H9 (cell line): Measurements from ENCODE around the gene CLEC20A. TPM values are rescaled to one million over a fixed set of nuclear protein-coding genes. Genes with fewer than 3 reads are reported as not detected.

Source experiments
- DNase-seq: peaks from one replicate; pipeline ENCODE4 v3.0.0-alpha.2; 2017
- H2AFZ ChIP-seq: one replicate; pipeline ENCODE4 v1.6.1; 2013; ENCODE audit warnings: mild to moderate bottlenecking, low read length, control low read depth, moderate library complexity
- H2AK5ac ChIP-seq: 2 replicates; pipeline ENCODE4 v1.6.1; 2013; ENCODE audit warnings: low read length, control low read depth, mixed read lengths; ENCODE audit not compliant: insufficient read length
- H2BK120ac ChIP-seq: one replicate; pipeline ENCODE4 v1.6.1; 2013; ENCODE audit warnings: low read depth, mild to moderate bottlenecking, low read length, control low read depth, inconsistent platforms; ENCODE audit not compliant: poor library complexity, severe bottlenecking
- H2BK12ac ChIP-seq: 2 replicates; pipeline ENCODE4 v1.6.1; 2013; ENCODE audit warnings: low read length, control low read depth, mixed read lengths, low read depth; ENCODE audit not compliant: insufficient read length
- H2BK15ac ChIP-seq: 2 replicates; pipeline ENCODE4 v1.6.1; 2013; ENCODE audit warnings: low read depth, low read length, control low read depth
- H2BK20ac ChIP-seq: one replicate; pipeline ENCODE4 v1.6.1; 2013; ENCODE audit warnings: low read depth, mild to moderate bottlenecking, low read length, control low read depth, inconsistent platforms; ENCODE audit not compliant: poor library complexity, severe bottlenecking
- H2BK5ac ChIP-seq: 2 replicates; pipeline ENCODE4 v1.6.1; 2013; ENCODE audit warnings: low read length, control low read depth, mixed read lengths; ENCODE audit not compliant: insufficient read length
- H3K14ac ChIP-seq: 2 replicates; pipeline ENCODE4 v1.6.1; 2013; ENCODE audit warnings: low read length, control low read depth; ENCODE audit not compliant: insufficient read depth
- H3K18ac ChIP-seq: 2 replicates; pipeline ENCODE4 v1.6.1; 2013; ENCODE audit warnings: low read depth, mild to moderate bottlenecking, mixed read lengths, low read length, control low read depth; ENCODE audit not compliant: insufficient read length
- H3K23ac ChIP-seq: 2 replicates; pipeline ENCODE4 v1.6.1; 2013; ENCODE audit warnings: low read length, control low read depth, mixed read lengths, low read depth; ENCODE audit not compliant: insufficient read length
- H3K23me2 ChIP-seq: 2 replicates; pipeline ENCODE4 v1.6.1; 2013; ENCODE audit warnings: low read depth, mild to moderate bottlenecking, mixed read lengths, low read length, control low read depth; ENCODE audit not compliant: insufficient read length, poor library complexity, severe bottlenecking
- H3K27ac ChIP-seq: 2 replicates; pipeline ENCODE4 v1.5.1; 2013; ENCODE audit warnings: low read length, control low read depth, mixed read lengths, low read depth; ENCODE audit not compliant: insufficient read length
- H3K27me3 ChIP-seq: 2 replicates; pipeline ENCODE4 v1.6.1; 2013; ENCODE audit warnings: low read length, control low read depth, inconsistent platforms; ENCODE audit not compliant: insufficient read depth
- H3K4ac ChIP-seq: 2 replicates; pipeline ENCODE4 v1.6.1; 2013; ENCODE audit warnings: low read depth, mild to moderate bottlenecking, control low read depth, inconsistent platforms, low read length, moderate library complexity
- H3K4me1 ChIP-seq: 2 replicates; pipeline ENCODE4 v1.6.1; 2013; ENCODE audit warnings: low read length, control low read depth, inconsistent platforms; ENCODE audit not compliant: insufficient read depth
- H3K4me2 ChIP-seq: 2 replicates; pipeline ENCODE4 v1.6.1; 2013; ENCODE audit warnings: low read length, control low read depth, mixed read lengths; ENCODE audit not compliant: insufficient read length, insufficient read depth
- H3K56ac ChIP-seq: 2 replicates; pipeline ENCODE4 v1.6.1; 2013; ENCODE audit warnings: low read depth, mild to moderate bottlenecking, mixed read lengths, low read length, control low read depth; ENCODE audit not compliant: insufficient read length
- H3K79me1 ChIP-seq: 2 replicates; pipeline ENCODE4 v1.6.1; 2013; ENCODE audit warnings: low read depth, mild to moderate bottlenecking, moderate library complexity, low read length, control low read depth, inconsistent platforms; ENCODE audit not compliant: insufficient read depth, poor library complexity, severe bottlenecking
- H3K79me2 ChIP-seq: 2 replicates; pipeline ENCODE4 v1.6.1; 2013; ENCODE audit warnings: low read length, control low read depth, inconsistent platforms; ENCODE audit not compliant: insufficient read depth
- H3K9ac ChIP-seq: 2 replicates; pipeline ENCODE4 v1.6.1; 2013; ENCODE audit warnings: low read length, control low read depth, mixed read lengths; ENCODE audit not compliant: insufficient read length; ENCODE audit errors: extremely low read depth
- H3K9me3 ChIP-seq: one replicate; pipeline ENCODE4 v1.6.1; 2013; ENCODE audit warnings: low read depth, low read length, inconsistent platforms; ENCODE audit not compliant: control insufficient read depth
- H3T11ph ChIP-seq: one replicate; pipeline ENCODE4 v1.6.1; 2013; ENCODE audit warnings: mild to moderate bottlenecking, low read length, control low read depth, inconsistent platforms
- H4K20me1 ChIP-seq: one replicate; pipeline ENCODE4 v1.6.1; 2013; ENCODE audit not compliant: control insufficient read depth, insufficient read length, insufficient read depth
- H4K5ac ChIP-seq: 2 replicates; pipeline ENCODE4 v1.6.1; 2013; ENCODE audit warnings: low read depth, mild to moderate bottlenecking, mixed read lengths, low read length, control low read depth; ENCODE audit not compliant: insufficient read length
- H4K8ac ChIP-seq: replicated peaks from 2 replicates; pipeline ENCODE4 v1.6.1; 2013; ENCODE audit warnings: low read length, control low read depth, mixed read lengths, low read depth; ENCODE audit not compliant: insufficient read length
- H4K91ac ChIP-seq: 2 replicates; pipeline ENCODE4 v1.6.1; 2013; ENCODE audit warnings: low read depth, mild to moderate bottlenecking, moderate library complexity, mixed read lengths, low read length, control low read depth; ENCODE audit not compliant: insufficient read length
- H3K27ac Mint-ChIP-seq, 3 experiments: 2 replicates in 2 of 3; 3 replicates in 1 of 3; pipeline ENCODE4 v1.8.0; 2020 to 2021; ENCODE audit warnings: mixed read lengths in 3 of 3, mild to moderate bottlenecking in 1 of 3, moderate library complexity in 1 of 3
- H3K27me3 Mint-ChIP-seq: 2 replicates; pipeline ENCODE4 v1.8.0; 2021; ENCODE audit warnings: low read depth, mild to moderate bottlenecking, moderate library complexity, mixed read lengths
- H3K36me3 Mint-ChIP-seq, 3 experiments: 2 replicates in 2 of 3; 3 replicates in 1 of 3; pipeline ENCODE4 v1.8.0; 2020 to 2021; ENCODE audit warnings: low read depth in 3 of 3, mixed read lengths in 3 of 3; ENCODE audit not compliant: insufficient read depth in 1 of 3
- H3K4me1 Mint-ChIP-seq, 2 experiments: 2 replicates each; pipeline ENCODE4 v1.8.0; 2020; ENCODE audit warnings: mixed read lengths in 2 of 2
- H3K4me3 Mint-ChIP-seq, 2 experiments: 2 replicates in 1 of 2; 3 replicates in 1 of 2; pipeline ENCODE4 v1.8.0; 2020 to 2021; ENCODE audit warnings: mild to moderate bottlenecking in 2 of 2, mixed read lengths in 2 of 2, moderate library complexity in 1 of 2
- H3K9me3 Mint-ChIP-seq, 2 experiments: 2 replicates in 1 of 2; 3 replicates in 1 of 2; pipeline ENCODE4 v1.8.0; 2020; ENCODE audit warnings: mild to moderate bottlenecking in 2 of 2, mixed read lengths in 2 of 2, moderate library complexity in 1 of 2
- WGBS: extraction: QIAGEN DNeasy Blood & Tissue Kit; methylation state at CpG from one replicate; pipeline ENCODE4 v1.1.7; 2013; ENCODE audit warnings: missing lambda C conversion rate, low lambda C conversion rate, mixed read lengths; ENCODE audit not compliant: insufficient read length; ENCODE audit errors: extremely low coverage; 5-methylcytosine and 5-hydroxymethylcytosine counted together
- total RNA-seq: library from RNA; stranded (reverse); gene quantifications from 2 replicates; pipeline ENCODE4 v1.2.1, GENCODE V29; 2021
- TF ChIP-seq, protein P1 (sequence below): fragments of 200-600 bp; sonication (generic); conservative IDR thresholded peaks from 3 replicates; pipeline ENCODE4 v1.8.0; 2021; ENCODE audit warnings: antibody characterized with exemption, mild to moderate bottlenecking

Gene CLEC20A
- total RNA-seq, 1 experiment from 2014 or later, result not detected

DNA sequence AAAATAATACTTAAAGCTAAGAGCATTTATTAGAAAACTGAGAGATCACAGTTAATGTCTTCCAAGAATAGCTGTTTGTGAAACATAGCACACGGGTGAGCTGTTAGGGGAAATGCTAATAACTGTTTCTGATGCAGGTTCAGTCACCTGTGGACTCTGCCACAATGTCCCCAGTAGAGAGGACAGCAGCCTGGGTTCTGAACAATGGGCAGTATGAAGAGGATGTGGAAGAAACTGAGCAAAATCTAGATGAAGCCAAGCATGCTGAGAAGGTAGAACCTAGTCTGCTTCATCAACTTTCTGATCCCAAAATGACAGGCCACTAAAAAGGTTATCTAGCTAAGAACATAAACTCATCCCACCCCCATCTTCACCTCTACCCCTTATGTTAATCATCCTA, 32.6 kb downstream of the CLEC20A start:
- H2AK5ac ChIP-seq, result no peak overlapping the region
- H3K56ac ChIP-seq, result no peak overlapping the region
- no peak overlapping the region for H3T11ph ChIP-seq
- no peak overlapping the region for H2BK120ac ChIP-seq
- H3K23ac ChIP-seq, result no peak overlapping the region
- no peak overlapping the region for H2BK15ac ChIP-seq
- Mint-ChIP-seq H3K4me3 (no peak overlapping the region), H3K9me3 (no peaks in the 10 kb centered on the region), H3K4me1 (peaks cover 6% of the 10 kb centered on the region in 2 experiments; a peak in 3 of 4 replicates), H3K27ac (peak overlapping the region in 1 of 3 experiments; percentile 83; a peak in 1 of 7 replicates), H3K27me3 (no peaks in the 10 kb centered on the region), H3K36me3 (peaks cover 13 to 28% (median 21%) of the 10 kb centered on the region in 3 experiments; a peak in 6 of 7 replicates)
- no peak overlapping the region for H4K91ac ChIP-seq
- no peaks in the 10 kb centered on the region for H3K79me1 ChIP-seq
- H3K9ac ChIP-seq, result no peak overlapping the region
- H2BK20ac ChIP-seq, result no peak overlapping the region
- no peak overlapping the region for H2AFZ ChIP-seq
- H2BK5ac ChIP-seq, result no peak overlapping the region
- H4K5ac ChIP-seq, result no peak overlapping the region
- H4K20me1 ChIP-seq, result no peaks in the 10 kb centered on the region
- H3K4me2 ChIP-seq, result no peak overlapping the region
- no peaks in the 10 kb centered on the region for H3K23me2 ChIP-seq
- no peak overlapping the region for H2BK12ac ChIP-seq
- no peak overlapping the region for H4K8ac ChIP-seq
- H3K27ac ChIP-seq, result no peak overlapping the region
- DNase-seq, result no peak
- no peaks in the 10 kb centered on the region for H3K79me2 ChIP-seq
- no CpG with 5 or more reads among the region's 1 CpG for WGBS
- H3K27me3 ChIP-seq, result no peaks in the 10 kb centered on the region
- H3K18ac ChIP-seq, result no peak overlapping the region
- H3K4ac ChIP-seq, result no peak overlapping the region
- H3K14ac ChIP-seq, result no peak overlapping the region
- H3K9me3 ChIP-seq, result no peaks in the 10 kb centered on the region
- no peaks in the 10 kb centered on the region for H3K4me1 ChIP-seq
- TF ChIP-seq, protein P1, sequence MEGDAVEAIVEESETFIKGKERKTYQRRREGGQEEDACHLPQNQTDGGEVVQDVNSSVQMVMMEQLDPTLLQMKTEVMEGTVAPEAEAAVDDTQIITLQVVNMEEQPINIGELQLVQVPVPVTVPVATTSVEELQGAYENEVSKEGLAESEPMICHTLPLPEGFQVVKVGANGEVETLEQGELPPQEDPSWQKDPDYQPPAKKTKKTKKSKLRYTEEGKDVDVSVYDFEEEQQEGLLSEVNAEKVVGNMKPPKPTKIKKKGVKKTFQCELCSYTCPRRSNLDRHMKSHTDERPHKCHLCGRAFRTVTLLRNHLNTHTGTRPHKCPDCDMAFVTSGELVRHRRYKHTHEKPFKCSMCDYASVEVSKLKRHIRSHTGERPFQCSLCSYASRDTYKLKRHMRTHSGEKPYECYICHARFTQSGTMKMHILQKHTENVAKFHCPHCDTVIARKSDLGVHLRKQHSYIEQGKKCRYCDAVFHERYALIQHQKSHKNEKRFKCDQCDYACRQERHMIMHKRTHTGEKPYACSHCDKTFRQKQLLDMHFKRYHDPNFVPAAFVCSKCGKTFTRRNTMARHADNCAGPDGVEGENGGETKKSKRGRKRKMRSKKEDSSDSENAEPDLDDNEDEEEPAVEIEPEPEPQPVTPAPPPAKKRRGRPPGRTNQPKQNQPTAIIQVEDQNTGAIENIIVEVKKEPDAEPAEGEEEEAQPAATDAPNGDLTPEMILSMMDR, result no peak
